ENCODE measurements around the gene ZMAT1. TPM values are rescaled to one million over a fixed set of nuclear protein-coding genes. Genes with fewer than 3 reads are reported as not detected.

ZMAT1 gene

DNA sequence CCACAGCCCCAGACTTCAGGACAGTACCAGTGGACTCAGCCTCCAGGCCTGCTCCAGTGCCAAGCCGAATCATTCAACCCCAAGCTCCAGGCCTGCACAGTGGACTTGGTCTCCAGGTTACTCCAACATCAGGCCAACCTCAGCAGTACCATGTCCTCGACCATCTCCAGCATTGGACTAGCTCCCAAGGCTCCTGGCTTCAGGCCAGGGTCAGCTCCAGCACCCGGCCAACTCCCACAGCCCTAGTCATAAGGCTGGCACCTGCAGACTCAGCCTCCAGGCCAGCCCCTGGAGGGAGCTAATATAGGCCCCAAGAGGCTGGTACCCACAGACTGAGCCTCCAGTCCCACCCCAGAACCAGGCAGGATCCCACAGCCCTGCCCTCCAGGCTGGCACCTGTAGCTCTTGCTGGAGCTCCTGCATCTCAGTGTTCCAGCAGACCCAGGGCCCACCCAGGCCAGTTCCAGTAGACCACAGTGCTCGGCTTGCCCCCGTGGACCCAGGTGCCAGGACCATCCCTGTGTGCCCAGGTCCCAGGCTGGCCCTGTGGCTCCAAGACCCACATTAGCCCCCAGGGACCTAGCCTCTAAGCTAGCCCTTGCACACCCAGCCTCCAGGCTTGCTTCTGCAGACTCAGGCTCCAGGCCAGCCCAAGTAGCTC is 25.6 kb downstream of the ZMAT1 start:
- no peak overlapping the region for H3K23ac ChIP-seq (ENCODE audit: low read depth, low read length, poor library complexity)
- no peaks in the 10 kb centered on the region for H3K27me3 ChIP-seq (ENCODE audit: control insufficient read depth in 3 of 3, insufficient read depth in 3 of 3, low read depth in 1 of 3, low read length in 3 of 3)
- H2BK15ac ChIP-seq (ENCODE audit: low read length): no peak overlapping the region
- no peak overlapping the region for H3K4ac ChIP-seq (ENCODE audit: low read length)
- H3K4me1 ChIP-seq (ENCODE audit: control insufficient read depth in 2 of 2, insufficient read depth in 1 of 2, low read depth in 1 of 2, low read length in 2 of 2): no peaks in the 10 kb centered on the region
- no peak overlapping the region for H2BK5ac ChIP-seq (ENCODE audit: low read length)
- H3K14ac ChIP-seq (ENCODE audit: low read length): no peak overlapping the region
- H3K79me1 ChIP-seq (ENCODE audit: low read depth, low read length): no peaks in the 10 kb centered on the region
- DNase-seq (ENCODE audit: low spot score): no peak
- H3K36me3 ChIP-seq (replicated peaks in 1 of 2; ENCODE audit: control insufficient read depth in 2 of 2, insufficient read depth in 2 of 2, low read length in 2 of 2): no peaks in the 10 kb centered on the region
- H4K8ac ChIP-seq (ENCODE audit: low read depth, low read length): no peak overlapping the region
- no peak overlapping the region for H3K4me2 ChIP-seq (ENCODE audit: insufficient read depth, low read length, poor library complexity, severe bottlenecking)
- H3K9ac ChIP-seq (ENCODE audit: low read depth, low read length, poor library complexity): no peak overlapping the region
- H3K4me3 ChIP-seq (ENCODE audit: low read length in 2 of 2): no peak overlapping the region
- no CpG with 5 or more reads among the region's 5 CpGs for WGBS, 2 donors (ENCODE audit: extremely low coverage in 2 of 2, insufficient read length in 2 of 2, insufficient replicate concordance in 1 of 2)
- H3K18ac ChIP-seq (ENCODE audit: low read length): no peak overlapping the region
- peaks cover 0 to 3% of the 10 kb centered on the region in 2 donors for H3K9me3 ChIP-seq (replicated peaks in 1 of 2; ENCODE audit: control insufficient read depth in 2 of 2, insufficient read depth in 1 of 2, low read depth in 1 of 2, low read length in 2 of 2)
- H2BK12ac ChIP-seq (ENCODE audit: low read length): no peak overlapping the region
- H2BK120ac ChIP-seq (ENCODE audit: low read depth, low read length): no peak overlapping the region
- H3K27ac ChIP-seq (replicated peaks; ENCODE audit: low read length): no peak overlapping the region
- H2AFZ ChIP-seq (ENCODE audit: low read length): no peak overlapping the region
- H2AK5ac ChIP-seq (ENCODE audit: low read depth, low read length): no peak overlapping the region
- no peak overlapping the region for H4K91ac ChIP-seq (ENCODE audit: low read depth, low read length, poor library complexity)

DNA sequence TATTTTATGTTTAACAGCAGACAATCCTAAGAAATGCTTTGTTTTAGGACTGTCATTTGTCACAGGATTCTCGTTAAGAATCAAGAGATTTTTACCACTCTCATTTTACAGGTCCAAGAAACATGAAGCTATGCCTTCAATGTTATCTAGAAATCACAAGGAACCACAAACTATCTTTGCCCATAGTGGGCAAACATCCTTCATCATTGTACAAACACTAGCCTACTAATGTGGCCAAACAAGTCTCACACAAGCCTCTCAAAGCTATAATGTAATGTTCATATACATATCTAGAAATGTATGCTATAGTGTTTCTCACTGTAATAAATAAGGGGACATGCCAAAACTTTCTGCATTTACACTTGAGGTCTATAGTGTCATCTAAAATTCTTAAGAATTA is 26.8 kb downstream of the ZMAT1 start:
- Histone ChIP-seq H2AK5ac (ENCODE audit: low read depth, low read length) (no peak overlapping the region), H4K91ac (ENCODE audit: low read depth, low read length, poor library complexity) (no peak overlapping the region), H2BK5ac (ENCODE audit: low read length) (no peak overlapping the region), H4K8ac (ENCODE audit: low read depth, low read length) (no peak overlapping the region), H3K4me2 (ENCODE audit: insufficient read depth, low read length, poor library complexity, severe bottlenecking) (no peak overlapping the region), H3K79me1 (ENCODE audit: low read depth, low read length) (no peaks in the 10 kb centered on the region), H2AFZ (ENCODE audit: low read length) (no peak overlapping the region), H3K36me3 (replicated peaks in 1 of 2; ENCODE audit: control insufficient read depth in 2 of 2, insufficient read depth in 2 of 2, low read length in 2 of 2) (no peaks in the 10 kb centered on the region), H3K27ac (replicated peaks; ENCODE audit: low read length) (no peak overlapping the region), H3K14ac (ENCODE audit: low read length) (no peak overlapping the region), H3K9ac (ENCODE audit: low read depth, low read length, poor library complexity) (no peak overlapping the region), H3K9me3 (replicated peaks in 1 of 2; ENCODE audit: control insufficient read depth in 2 of 2, insufficient read depth in 1 of 2, low read depth in 1 of 2, low read length in 2 of 2) (peaks cover 0 to 3% of the 10 kb centered on the region in 2 donors), H3K27me3 (ENCODE audit: control insufficient read depth in 3 of 3, insufficient read depth in 3 of 3, low read depth in 1 of 3, low read length in 3 of 3) (no peaks in the 10 kb centered on the region), H2BK120ac (ENCODE audit: low read depth, low read length) (no peak overlapping the region), H3K4me1 (ENCODE audit: control insufficient read depth in 2 of 2, insufficient read depth in 1 of 2, low read depth in 1 of 2, low read length in 2 of 2) (no peaks in the 10 kb centered on the region), H3K4me3 (ENCODE audit: low read length in 2 of 2) (no peak overlapping the region), H3K4ac (ENCODE audit: low read length) (no peak overlapping the region), H3K18ac (ENCODE audit: low read length) (no peak overlapping the region), H3K23ac (ENCODE audit: low read depth, low read length, poor library complexity) (no peak overlapping the region), H2BK15ac (ENCODE audit: low read length) (no peak overlapping the region), H2BK12ac (ENCODE audit: low read length) (no peak overlapping the region)
- DNase-seq (ENCODE audit: low spot score): no peak
- no CpG with 5 or more reads among the region's 1 CpG for WGBS, 2 donors (ENCODE audit: extremely low coverage in 2 of 2, insufficient read length in 2 of 2, insufficient replicate concordance in 1 of 2)

Small RNAs within 50 kb of the gene (small RNA-seq; reads per million reads assigned to genes)
- gene RNU6-345P (ENCODE audit: insufficient read depth): not detected
